ENCODE data around the gene KCTD16. TPM values are rescaled to one million over a fixed set of nuclear protein-coding genes. Genes with fewer than 3 reads are reported as not detected.

KCTD16 gene
- total RNA-seq, 1 donor, result under 0.01 TPM

DNA sequence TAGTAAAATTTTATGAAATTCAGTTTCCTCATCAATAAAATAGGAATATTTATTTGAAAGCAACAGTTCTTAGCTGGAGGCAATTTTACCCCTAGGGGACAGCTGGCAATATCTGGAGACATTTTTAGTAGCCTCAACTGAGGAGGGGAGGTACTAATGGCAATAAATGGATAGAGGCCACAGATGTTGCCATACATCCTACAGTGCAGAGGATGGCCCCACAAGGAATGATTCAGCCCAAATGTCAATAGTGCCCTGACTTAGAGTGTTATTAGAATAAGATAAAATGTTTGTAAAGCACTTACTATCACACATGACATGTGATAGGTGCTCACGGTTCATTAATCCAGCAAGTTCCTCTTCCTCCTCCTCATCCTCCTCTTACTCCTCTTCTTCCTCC lies 293.6 kb downstream of the KCTD16 start:
- Histone ChIP-seq H3K4me1 (ENCODE audit: insufficient read depth, low read length) (no peaks in the 10 kb centered on the region), H3K4me3 (ENCODE audit: low read length) (no peak overlapping the region), H3K9me3 (ENCODE audit: low read depth, low read length) (no peaks in the 10 kb centered on the region), H3K27me3 (ENCODE audit: insufficient read depth, low read length) (no peaks in the 10 kb centered on the region)

DNA sequence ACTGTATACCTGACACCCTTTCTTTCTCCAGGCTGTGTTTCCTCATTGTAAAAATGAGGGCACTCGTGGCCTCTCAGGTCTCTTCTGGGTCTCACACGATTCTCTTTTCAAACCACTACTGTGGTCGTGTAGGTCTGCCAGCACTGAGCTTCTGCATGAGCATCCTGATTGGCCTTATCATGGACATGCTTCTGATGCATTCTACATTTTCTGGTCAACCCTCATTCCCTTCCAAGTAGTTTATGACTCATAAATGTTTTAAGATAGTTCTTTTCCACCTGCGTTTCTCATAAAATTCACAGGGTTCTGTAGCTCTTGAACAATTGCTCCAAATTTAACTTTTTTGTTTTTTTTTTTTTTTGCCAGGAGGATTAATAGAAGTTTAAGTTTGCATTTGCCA lies 294.8 kb downstream of the KCTD16 start:
- Histone ChIP-seq H3K27me3 (ENCODE audit: insufficient read depth, low read length) (no peaks in the 10 kb centered on the region), H3K4me1 (ENCODE audit: insufficient read depth, low read length) (no peaks in the 10 kb centered on the region), H3K4me3 (ENCODE audit: low read length) (no peak overlapping the region), H3K9me3 (ENCODE audit: low read depth, low read length) (no peaks in the 10 kb centered on the region)

DNA sequence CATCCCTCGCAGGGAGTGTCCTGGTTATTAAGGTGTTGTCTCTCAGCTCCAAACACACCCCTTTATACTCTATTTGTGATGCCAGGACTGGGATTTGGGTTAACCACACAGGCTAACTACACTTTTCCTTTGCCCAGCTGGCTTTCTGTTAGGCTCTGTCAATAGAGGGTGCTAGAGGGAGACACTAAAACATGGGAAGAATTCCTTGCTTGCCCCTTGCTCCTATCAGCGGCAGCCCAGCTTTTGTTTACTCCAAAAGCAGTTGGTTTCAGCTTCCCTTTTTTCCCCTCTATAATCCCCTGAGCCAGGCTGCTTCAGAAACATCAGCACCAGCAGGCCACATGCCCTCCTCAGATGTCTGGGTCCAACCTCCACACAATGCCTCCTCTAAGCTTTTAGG lies 297.1 kb downstream of the KCTD16 start:
- H3K4me3 ChIP-seq (ENCODE audit: low read length), result no peak overlapping the region
- H3K4me1 ChIP-seq (ENCODE audit: insufficient read depth, low read length), result no peaks in the 10 kb centered on the region
- no peaks in the 10 kb centered on the region for H3K9me3 ChIP-seq (ENCODE audit: low read depth, low read length)
- no peaks in the 10 kb centered on the region for H3K27me3 ChIP-seq (ENCODE audit: insufficient read depth, low read length)

DNA sequence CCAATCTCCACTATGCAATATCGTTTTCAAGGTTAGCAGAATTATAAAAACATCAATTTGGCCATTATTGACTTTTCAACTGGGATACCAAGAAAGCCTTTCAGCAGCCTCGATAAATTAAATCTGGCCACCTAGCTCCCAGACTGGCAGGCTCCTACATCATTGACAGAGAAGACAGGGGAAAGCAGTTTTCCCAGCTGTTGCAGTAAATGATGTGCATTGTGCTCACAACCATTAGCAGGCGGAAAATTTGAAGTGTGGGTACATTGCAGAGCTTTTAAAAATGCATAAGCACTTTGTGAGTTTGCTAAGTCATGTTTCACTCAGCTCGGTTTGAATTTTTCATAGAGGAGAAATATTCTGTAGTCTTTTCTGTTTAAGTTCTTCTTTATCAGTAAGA lies 297.9 kb downstream of the KCTD16 start:
- H3K27me3 ChIP-seq (ENCODE audit: insufficient read depth, low read length), result no peaks in the 10 kb centered on the region
- H3K4me1 ChIP-seq (ENCODE audit: insufficient read depth, low read length), result no peaks in the 10 kb centered on the region
- no peak overlapping the region for H3K4me3 ChIP-seq (ENCODE audit: low read length)
- H3K9me3 ChIP-seq (ENCODE audit: low read depth, low read length), result no peaks in the 10 kb centered on the region

DNA sequence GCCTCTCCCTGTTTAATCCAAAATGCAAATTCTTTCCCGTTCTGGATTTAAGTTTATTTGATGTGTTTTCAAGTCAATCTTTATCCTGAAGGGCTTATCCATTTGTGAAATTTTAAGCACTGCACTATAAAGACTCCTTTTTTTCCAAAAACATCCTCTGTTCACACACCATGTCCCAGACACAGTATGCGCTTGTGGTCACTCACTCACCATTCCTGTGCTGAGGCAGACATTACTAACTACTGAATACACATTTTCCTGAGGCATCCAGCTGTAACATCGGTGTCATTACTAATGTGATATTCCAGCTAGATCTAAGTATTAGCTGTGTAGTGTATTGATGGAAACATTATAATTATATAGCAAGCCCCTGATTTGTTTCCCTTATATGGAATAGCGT lies 298.4 kb downstream of the KCTD16 start:
- no peaks in the 10 kb centered on the region for H3K9me3 ChIP-seq (ENCODE audit: low read depth, low read length)
- no peaks in the 10 kb centered on the region for H3K4me1 ChIP-seq (ENCODE audit: insufficient read depth, low read length)
- H3K4me3 ChIP-seq (ENCODE audit: low read length), result no peak overlapping the region
- no peaks in the 10 kb centered on the region for H3K27me3 ChIP-seq (ENCODE audit: insufficient read depth, low read length)

DNA sequence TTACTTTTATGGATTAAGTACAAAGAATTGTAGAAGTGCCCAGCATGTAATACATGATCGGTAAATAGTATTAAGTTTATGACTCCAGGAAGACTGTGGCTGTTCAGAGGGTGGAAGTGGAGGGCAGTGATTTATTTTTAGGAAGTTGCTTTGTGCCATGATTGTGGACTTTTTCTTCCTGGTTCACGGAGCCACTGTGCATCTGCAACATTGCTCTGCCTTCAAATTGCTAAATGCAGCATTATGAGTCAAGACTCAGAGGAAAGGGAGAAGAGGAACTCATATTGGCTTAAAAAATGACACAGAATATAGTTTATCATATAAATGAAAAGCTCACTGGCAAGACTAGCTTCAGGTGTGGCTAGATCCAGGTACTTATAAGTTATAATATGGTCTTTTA lies 301.5 kb downstream of the KCTD16 start:
- H3K4me3 ChIP-seq (ENCODE audit: low read length), result no peak overlapping the region
- H3K4me1 ChIP-seq (ENCODE audit: insufficient read depth, low read length), result no peaks in the 10 kb centered on the region
- H3K9me3 ChIP-seq (ENCODE audit: low read depth, low read length), result no peaks in the 10 kb centered on the region
- H3K27me3 ChIP-seq (ENCODE audit: insufficient read depth, low read length), result no peaks in the 10 kb centered on the region

DNA sequence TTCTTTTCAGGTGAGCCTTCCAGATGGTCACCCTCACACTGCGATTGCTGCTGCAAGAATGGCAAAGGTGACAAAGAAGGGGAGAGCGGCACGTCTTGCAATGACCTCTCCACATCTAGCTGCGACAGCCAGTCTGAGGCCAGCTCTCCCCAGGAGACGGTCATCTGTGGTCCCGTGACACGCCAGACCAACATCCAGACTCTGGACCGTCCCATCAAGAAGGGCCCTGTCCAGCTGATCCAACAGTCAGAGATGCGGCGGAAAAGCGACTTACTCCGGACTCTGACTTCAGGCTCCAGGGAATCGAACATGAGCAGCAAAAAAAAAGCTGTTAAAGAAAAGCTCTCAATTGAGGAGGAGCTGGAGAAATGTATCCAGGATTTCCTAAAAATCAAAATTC lies 303.0 kb downstream of the KCTD16 start:
- Histone ChIP-seq H3K4me3 (ENCODE audit: low read length) (no peak overlapping the region), H3K27me3 (ENCODE audit: insufficient read depth, low read length) (no peaks in the 10 kb centered on the region), H3K4me1 (ENCODE audit: insufficient read depth, low read length) (no peaks in the 10 kb centered on the region), H3K9me3 (ENCODE audit: low read depth, low read length) (no peaks in the 10 kb centered on the region)

DNA sequence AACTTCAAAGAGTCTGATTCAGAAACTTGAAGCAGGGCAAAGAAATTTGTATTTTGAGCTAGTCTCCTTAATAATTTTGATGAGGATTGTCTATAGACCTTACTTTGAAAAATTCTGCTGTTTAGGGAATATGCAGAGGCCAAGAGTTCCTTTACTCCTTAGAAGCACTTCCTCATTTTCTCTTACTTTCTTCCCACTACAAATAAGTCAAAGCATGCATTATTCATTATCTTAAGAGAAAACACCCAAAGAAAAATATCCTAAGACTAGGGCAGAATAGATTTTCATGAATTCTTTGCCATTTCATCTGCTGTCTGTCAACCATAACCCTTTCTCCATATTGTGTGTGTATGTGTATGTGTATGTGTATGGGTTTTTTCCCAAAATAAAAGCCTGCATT lies 307.9 kb downstream of the KCTD16 start:
- no peaks in the 10 kb centered on the region for H3K4me1 ChIP-seq (ENCODE audit: insufficient read depth, low read length)
- H3K4me3 ChIP-seq (ENCODE audit: low read length), result no peak overlapping the region
- H3K27me3 ChIP-seq (ENCODE audit: insufficient read depth, low read length), result no peaks in the 10 kb centered on the region
- H3K9me3 ChIP-seq (ENCODE audit: low read depth, low read length), result no peaks in the 10 kb centered on the region

DNA sequence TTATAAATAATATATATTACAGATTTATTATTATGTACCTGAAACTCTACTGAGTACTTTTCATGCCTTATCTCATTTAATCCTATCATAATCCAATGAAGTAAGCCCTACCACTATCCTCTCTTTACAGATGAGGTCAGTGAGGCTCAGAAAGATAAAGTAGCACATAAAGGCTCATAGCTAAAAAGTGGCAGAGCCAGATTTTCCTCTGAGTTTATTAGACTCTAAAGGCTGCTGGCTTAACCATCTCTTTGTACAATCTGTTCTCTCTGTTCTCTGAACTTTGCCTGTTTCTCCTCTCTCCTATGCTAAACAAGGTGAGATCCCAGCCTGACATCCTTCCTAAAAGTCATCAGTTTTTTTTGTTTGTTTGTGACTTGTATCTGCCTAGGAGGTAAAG lies 311.2 kb downstream of the KCTD16 start:
- Histone ChIP-seq H3K9me3 (ENCODE audit: low read depth, low read length) (no peaks in the 10 kb centered on the region), H3K4me1 (ENCODE audit: insufficient read depth, low read length) (no peaks in the 10 kb centered on the region), H3K27me3 (ENCODE audit: insufficient read depth, low read length) (no peaks in the 10 kb centered on the region), H3K4me3 (ENCODE audit: low read length) (no peak overlapping the region)

DNA sequence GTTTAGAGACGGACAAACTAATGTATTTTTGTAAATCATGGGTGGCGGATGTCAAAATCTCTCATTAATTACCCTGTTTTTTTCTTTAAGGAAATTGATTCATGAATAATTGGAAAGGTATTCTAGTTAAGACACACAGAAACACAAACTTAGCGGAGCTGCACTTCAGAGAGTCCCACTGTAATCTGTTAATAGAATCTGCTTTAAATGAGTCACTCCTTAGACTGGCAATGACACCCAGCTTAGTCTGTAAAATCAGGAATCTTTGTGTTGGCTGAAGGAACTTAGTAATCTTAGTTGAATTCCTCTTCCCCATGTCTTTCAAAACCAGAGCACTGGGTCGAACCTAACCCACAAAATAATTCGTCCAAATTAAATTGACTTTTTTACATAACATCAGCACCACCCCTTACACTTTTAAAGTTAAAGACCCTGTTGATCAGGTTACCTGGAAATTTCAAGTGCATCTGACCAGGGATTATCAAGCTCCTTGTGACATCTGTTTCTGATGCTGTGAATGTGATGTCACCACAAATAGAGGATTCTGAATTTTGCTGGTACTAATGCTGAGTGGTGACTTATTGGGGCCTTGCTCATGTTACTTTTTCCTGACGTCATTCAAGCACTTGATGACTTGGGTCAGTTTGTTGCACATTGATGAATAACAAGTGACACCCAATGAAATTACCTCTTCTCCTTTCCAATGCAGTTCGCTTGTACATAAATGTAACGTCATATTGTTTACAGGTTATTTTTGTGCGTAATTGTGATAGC lies 313.6 kb downstream of the KCTD16 start:
- H3K9me3 ChIP-seq (ENCODE audit: low read depth, low read length), result no peaks in the 10 kb centered on the region
- no peaks in the 10 kb centered on the region for H3K27me3 ChIP-seq (ENCODE audit: insufficient read depth, low read length)
- H3K4me3 ChIP-seq (ENCODE audit: low read length), result no peak overlapping the region
- H3K4me1 ChIP-seq (ENCODE audit: insufficient read depth, low read length), result no peaks in the 10 kb centered on the region

DNA sequence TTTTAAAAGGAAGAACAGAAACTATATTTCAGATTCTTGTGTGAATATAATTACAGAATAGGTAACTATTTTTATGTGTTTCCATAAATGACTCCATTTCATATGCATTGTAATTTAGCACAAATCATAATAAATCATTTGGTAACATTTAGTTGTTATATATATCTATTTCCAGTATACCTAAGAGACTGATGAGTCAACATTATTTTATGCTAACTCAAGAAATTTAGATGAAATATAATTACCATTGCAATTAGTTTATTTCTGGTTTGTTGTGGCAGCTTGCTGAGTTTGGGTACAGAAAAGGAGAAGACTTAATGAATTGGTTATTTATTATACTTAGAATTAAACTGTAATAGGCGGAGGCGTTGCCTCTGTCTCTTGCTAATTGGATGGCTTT lies 314.9 kb downstream of the KCTD16 start:
- Histone ChIP-seq H3K27me3 (ENCODE audit: insufficient read depth, low read length) (no peaks in the 10 kb centered on the region), H3K4me3 (ENCODE audit: low read length) (no peak overlapping the region), H3K9me3 (ENCODE audit: low read depth, low read length) (peaks cover 6% of the 10 kb centered on the region), H3K4me1 (ENCODE audit: insufficient read depth, low read length) (no peaks in the 10 kb centered on the region)

DNA sequence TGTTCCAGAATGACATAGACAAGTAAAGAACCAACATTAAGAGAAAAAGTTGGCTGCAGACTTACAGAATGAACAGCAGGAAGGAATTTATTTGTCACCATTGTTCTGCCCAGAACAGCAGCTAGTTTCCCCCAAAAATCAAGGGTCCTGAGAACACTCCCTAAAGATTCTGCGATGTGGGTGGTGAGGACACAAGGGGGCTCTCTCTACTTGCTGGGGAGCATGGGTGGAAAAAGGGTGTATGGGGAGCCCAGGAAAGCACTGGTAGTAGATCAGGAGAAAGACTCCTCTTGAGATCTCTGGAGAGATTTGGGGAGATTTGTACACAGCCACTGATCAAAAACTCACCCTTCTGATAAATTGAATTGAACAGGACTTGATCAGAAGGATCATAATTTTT lies 316.5 kb downstream of the KCTD16 start:
- H3K4me1 ChIP-seq (ENCODE audit: insufficient read depth, low read length), result no peaks in the 10 kb centered on the region
- peaks cover 9% of the 10 kb centered on the region for H3K9me3 ChIP-seq (ENCODE audit: low read depth, low read length)
- H3K27me3 ChIP-seq (ENCODE audit: insufficient read depth, low read length), result no peaks in the 10 kb centered on the region
- H3K4me3 ChIP-seq (ENCODE audit: low read length), result no peak overlapping the region

DNA sequence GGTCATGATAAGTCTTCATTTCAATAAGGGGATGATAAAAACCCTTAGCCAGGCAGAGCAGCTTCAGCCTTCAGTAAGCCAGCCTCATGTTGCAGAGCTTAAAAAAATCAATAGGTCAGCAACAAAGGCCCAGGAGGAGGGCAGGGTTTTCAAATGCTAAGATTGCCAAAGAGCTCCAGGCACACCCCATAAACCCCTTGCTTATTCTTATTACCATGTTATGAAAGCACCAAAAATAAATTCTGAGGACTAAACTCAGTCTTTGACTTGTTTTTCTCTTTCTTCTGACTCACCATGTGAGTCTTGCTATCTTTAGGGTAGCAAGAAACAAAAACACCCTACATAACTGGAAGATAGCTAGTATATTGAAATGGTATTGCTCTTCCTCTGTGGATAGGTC lies 317.1 kb downstream of the KCTD16 start:
- no peak overlapping the region for H3K4me3 ChIP-seq (ENCODE audit: low read length)
- peaks cover 9% of the 10 kb centered on the region for H3K9me3 ChIP-seq (ENCODE audit: low read depth, low read length)
- no peaks in the 10 kb centered on the region for H3K4me1 ChIP-seq (ENCODE audit: insufficient read depth, low read length)
- no peaks in the 10 kb centered on the region for H3K27me3 ChIP-seq (ENCODE audit: insufficient read depth, low read length)

DNA sequence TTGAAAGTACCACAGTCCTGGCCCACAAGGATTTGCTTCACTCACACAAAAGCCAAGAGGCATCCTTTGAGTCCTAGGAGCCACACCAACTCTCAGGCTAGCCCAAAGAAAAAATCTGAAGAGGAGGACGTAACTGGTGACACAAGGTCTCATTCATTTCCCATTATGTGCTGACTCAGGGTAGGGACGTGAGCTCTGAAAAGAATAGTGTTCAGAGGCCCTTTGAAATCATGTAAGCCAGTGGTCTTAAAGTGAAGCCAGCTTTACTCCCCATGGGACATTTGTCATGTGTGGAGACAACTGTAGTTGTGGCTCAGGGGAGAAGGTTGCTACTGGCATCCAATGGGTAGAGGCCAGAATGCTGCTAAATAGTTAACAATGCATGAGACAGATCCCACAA lies 332.4 kb downstream of the KCTD16 start:
- no peaks in the 10 kb centered on the region for H3K27me3 ChIP-seq (ENCODE audit: insufficient read depth, low read length)
- H3K4me3 ChIP-seq (ENCODE audit: low read length), result no peak overlapping the region
- H3K4me1 ChIP-seq (ENCODE audit: insufficient read depth, low read length), result no peaks in the 10 kb centered on the region
- H3K9me3 ChIP-seq (ENCODE audit: low read depth, low read length), result no peaks in the 10 kb centered on the region

DNA sequence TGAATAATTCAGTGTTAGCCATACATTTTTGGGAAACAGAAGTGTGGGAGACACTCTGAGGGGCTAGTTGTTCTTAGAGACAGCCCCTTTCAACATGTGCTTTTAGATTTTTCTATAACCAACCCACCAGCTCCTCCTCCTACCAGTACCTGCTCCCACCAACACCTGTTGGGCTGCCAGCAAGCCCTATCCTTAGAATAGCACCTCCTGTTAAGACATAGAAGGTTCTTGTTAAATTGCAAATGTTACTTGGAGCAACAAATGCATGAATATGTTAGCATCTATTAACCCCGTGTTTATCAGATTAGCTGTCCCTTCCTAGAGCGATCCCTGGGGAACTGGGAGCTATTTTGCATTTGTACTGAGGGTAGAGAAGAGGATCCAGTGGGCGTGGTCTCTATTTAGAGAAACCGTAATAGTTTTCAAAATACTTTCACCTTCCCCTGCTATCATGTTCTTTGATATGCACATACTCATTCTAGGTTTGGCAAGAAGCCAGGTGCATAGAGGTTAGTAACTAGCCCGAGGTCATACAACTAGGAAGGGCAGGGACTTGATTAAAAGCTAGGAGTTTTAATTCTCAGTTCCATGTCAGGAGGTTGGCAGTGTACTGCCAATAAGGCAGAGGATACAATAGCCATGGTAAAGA lies 334.4 kb downstream of the KCTD16 start:
- Histone ChIP-seq H3K27me3 (ENCODE audit: insufficient read depth, low read length) (no peaks in the 10 kb centered on the region), H3K9me3 (ENCODE audit: low read depth, low read length) (no peaks in the 10 kb centered on the region), H3K4me1 (ENCODE audit: insufficient read depth, low read length) (no peaks in the 10 kb centered on the region), H3K4me3 (ENCODE audit: low read length) (no peak overlapping the region)
